Mucosa of rectum (tissue), 2 donors: ENCODE measurements around the gene CCDC14.
"Not testable (repeated sequence)": the region's sequence is repeated elsewhere in the genome, so short reads cannot be mapped to it uniquely, and the experiment has no call there.

Experiments used
- H3K27ac ChIP-seq, 2 donors: one replicate each; pipeline ENCODE4 v1.7.0; 2013; ENCODE audit warnings: inconsistent platforms in 2 of 2, low read depth in 2 of 2, low read length in 2 of 2
- H3K27me3 ChIP-seq, 2 donors: one replicate each; pipeline ENCODE4 v1.7.0; 2013; ENCODE audit warnings: low read length in 2 of 2; ENCODE audit not compliant: control insufficient read depth in 2 of 2, insufficient read depth in 2 of 2
- H3K36me3 ChIP-seq, 2 donors: one replicate each; pipeline ENCODE4 v1.7.0; 2013; ENCODE audit warnings: low read length in 2 of 2; ENCODE audit not compliant: control insufficient read depth in 2 of 2, insufficient read depth in 2 of 2
- H3K4me1 ChIP-seq, 2 donors: one replicate each; pipeline ENCODE4 v1.7.0; 2013; ENCODE audit warnings: low read length in 2 of 2, mild to moderate bottlenecking in 1 of 2; ENCODE audit not compliant: control insufficient read depth in 2 of 2, insufficient read depth in 2 of 2
- H3K4me3 ChIP-seq, 2 donors: one replicate each; pipeline ENCODE4 v1.7.0; 2013; ENCODE audit warnings: low read length in 2 of 2
- H3K9ac ChIP-seq, 2 donors: one replicate each; pipeline ENCODE4 v1.7.0; 2013; ENCODE audit warnings: low read length in 2 of 2, low read depth in 1 of 2, mild to moderate bottlenecking in 1 of 2
- H3K9me3 ChIP-seq, 2 donors: one replicate each; pipeline ENCODE4 v1.7.0; 2013; ENCODE audit warnings: low read length in 2 of 2; ENCODE audit not compliant: control insufficient read depth in 2 of 2
- donor health status: healthy.
- donor health status: Normal muscosa, but diverticular disease.

CCDC14 gene

DNA sequence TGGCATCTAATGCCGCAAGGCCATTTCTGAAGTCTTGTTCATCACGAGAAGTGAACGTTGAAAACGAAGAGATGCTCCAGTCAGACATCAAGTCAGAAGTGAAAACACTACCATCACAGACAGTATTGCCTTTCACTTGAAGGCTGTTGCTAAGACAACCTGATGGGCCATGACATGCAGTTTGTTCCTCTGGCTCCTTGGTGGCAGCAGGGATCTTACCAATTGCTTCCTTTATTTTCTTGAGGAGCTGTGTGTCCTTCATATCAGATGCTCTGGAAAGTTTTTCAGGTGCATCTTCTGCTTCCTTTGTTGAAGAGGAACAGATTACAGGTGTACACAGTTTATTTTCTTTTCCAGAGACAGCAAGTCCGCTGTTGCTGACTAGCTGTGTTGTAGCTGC, 46.2 kb downstream of the CCDC14 start:
- Histone ChIP-seq H3K27ac (no peak overlapping the region), H3K9me3 (no peaks in the 10 kb centered on the region), H3K36me3 (peaks cover 11 to 18% of the 10 kb centered on the region in 2 donors), H3K27me3 (no peaks in the 10 kb centered on the region), H3K4me1 (no peaks in the 10 kb centered on the region), H3K4me3 (no peak overlapping the region), H3K9ac (no peak overlapping the region)

DNA sequence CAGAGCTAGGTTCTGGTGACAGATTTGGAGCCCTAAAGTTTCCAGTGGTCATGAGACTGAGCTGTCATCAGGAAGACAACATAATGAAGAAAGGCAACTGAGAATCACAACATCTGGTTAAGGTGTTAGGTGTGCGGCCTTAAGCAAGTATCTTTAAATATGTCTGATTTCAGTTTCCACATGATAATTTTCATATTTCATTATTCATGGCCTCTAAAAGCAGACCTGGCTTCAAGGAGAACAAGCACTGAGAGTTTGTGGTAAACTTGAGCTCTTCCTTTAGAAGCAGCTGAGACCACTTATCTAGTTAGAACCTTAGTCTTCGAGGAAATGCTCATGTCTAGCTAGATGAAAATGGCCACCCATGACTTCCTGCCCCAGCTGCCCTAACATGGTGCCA, 51.2 kb downstream of the CCDC14 start:
- no peaks in the 10 kb centered on the region for H3K9me3 ChIP-seq
- H3K27me3 ChIP-seq: no peaks in the 10 kb centered on the region
- no peak overlapping the region for H3K9ac ChIP-seq
- H3K4me1 ChIP-seq: no peaks in the 10 kb centered on the region
- H3K27ac ChIP-seq: no peak overlapping the region
- H3K36me3 ChIP-seq: peaks cover under 1 to 5% of the 10 kb centered on the region in 2 donors
- H3K4me3 ChIP-seq: no peak overlapping the region

DNA sequence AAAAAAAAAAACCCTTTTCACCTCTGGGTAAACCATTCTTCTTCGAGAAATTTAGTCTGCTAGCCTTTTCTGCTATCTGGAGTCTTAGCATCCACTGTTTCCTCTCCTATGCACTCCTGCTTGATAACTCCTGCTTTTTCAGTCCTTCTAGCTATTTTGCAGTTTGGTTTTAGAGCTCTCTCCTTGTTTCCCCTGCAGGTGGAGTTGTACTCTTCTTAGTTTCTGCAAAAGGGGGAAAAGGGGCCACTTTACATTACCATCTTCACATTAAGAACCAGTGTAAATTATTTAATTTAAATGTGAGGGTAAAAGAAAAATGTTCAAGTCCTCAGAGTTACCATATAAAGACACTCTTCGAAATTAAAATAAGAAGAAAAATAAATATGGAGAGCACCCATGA, 53.3 kb downstream of the CCDC14 start:
- H3K27me3 ChIP-seq: no peaks in the 10 kb centered on the region
- no peaks in the 10 kb centered on the region for H3K9me3 ChIP-seq
- H3K9ac ChIP-seq: no peak overlapping the region
- no peak overlapping the region for H3K27ac ChIP-seq
- no peaks in the 10 kb centered on the region for H3K4me1 ChIP-seq
- H3K4me3 ChIP-seq: no peak overlapping the region
- H3K36me3 ChIP-seq: no peaks in the 10 kb centered on the region

DNA sequence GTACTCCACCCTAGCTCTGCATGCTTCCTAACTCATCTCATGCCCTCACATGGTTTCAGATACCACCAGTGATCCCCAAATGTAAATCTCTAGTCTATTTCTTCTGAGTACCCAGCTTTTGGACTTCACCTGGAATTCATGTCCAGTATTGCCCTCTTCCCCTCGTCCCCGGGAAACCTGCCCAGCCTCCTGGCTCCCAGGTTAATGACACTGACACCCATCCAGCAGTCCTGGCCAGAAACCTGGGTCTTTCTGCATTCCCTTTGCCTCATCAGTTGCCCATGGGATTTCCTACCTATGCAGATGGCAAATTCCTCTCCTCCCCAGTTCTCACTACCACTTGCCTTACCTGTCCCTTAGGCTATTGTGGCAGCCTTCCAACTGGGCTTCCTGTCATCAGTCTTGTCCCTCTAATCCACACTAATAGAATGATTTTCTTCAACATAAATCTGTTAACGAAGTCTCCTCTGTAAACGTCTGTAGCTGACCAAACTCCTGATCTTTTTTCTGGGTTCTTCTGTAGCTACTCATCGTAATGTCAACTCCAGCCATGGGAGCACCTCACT, 61.6 kb downstream of the CCDC14 start:
- no peak overlapping the region for H3K4me3 ChIP-seq
- H3K27me3 ChIP-seq: no peaks in the 10 kb centered on the region
- H3K36me3 ChIP-seq: no peaks in the 10 kb centered on the region
- H3K27ac ChIP-seq: no peak overlapping the region
- no peak overlapping the region for H3K9ac ChIP-seq
- no peaks in the 10 kb centered on the region for H3K9me3 ChIP-seq
- H3K4me1 ChIP-seq: no peaks in the 10 kb centered on the region

DNA sequence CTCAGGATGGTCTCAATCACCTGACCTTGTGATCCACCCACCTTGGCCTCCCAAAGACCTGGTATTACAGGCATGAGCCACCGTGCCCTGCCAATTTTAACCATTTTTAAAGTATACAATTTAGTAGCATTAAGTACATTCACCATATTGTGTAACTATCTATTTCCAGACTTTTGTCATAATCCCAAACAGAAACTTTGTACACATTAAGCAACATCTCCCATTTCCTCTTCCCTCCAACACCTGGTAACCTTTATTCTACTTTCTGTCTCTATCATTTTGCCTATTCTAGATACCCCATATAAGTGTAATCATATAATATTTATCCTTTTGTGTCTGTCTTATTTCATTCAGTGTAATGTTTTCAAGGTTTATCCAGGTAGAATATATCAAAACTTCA, 68.0 kb downstream of the CCDC14 start:
- Histone ChIP-seq H3K9me3 (peaks cover 0 to 4% of the 10 kb centered on the region in 2 donors), H3K27ac (no peak overlapping the region), H3K36me3 (no peaks in the 10 kb centered on the region), H3K4me3 (no peak overlapping the region), H3K9ac (no peak overlapping the region), H3K4me1 (no peaks in the 10 kb centered on the region), H3K27me3 (no peaks in the 10 kb centered on the region)

DNA sequence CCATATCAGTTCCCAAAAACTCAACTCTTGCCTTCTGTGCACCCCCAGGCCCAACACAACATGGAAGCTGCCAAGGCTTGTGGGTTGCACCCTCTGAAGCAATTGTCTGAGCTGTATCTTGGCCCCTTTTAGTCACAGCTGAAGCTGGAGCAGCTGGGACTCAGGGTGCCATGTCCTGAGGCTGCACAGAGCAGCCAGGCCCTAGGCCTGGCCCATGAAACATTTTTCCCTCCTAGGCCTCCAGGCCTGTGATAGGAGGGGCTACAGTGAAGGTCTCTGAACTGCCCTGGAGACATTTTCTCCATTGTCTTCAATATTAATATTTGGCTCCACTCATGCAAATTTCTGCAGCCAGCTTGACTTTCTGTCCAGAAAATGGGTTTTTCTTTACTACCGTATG, 68.8 kb downstream of the CCDC14 start:
- no peaks in the 10 kb centered on the region for H3K27me3 ChIP-seq
- no peak overlapping the region for H3K9ac ChIP-seq
- peaks cover 0 to 4% of the 10 kb centered on the region in 2 donors for H3K9me3 ChIP-seq
- H3K4me3 ChIP-seq: no peak overlapping the region
- no peak overlapping the region for H3K27ac ChIP-seq
- H3K4me1 ChIP-seq: no peaks in the 10 kb centered on the region
- H3K36me3 ChIP-seq: no peaks in the 10 kb centered on the region

DNA sequence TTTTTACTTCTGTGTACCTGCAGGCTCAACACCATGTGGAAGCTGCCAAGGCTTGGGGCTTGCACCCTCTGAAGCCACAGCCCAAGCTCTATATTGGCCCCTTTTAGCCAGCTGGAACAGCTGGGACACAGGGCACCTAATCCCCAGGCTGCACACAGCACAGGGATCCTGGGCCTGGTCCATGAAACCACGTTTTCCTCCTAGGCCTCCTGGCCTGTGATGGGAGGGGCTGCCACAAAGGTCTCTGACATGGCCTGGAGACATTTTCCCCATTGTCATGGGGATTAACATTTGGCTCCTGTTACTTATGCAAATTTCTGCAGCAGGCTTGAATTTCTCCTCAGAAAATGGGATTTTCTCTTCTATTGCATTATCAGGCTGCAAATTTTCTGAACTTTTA, 70.0 kb downstream of the CCDC14 start:
- H3K36me3 ChIP-seq, H3K9me3 ChIP-seq, H3K9ac ChIP-seq, H3K4me1 ChIP-seq, H3K27ac ChIP-seq, H3K4me3 ChIP-seq, H3K27me3 ChIP-seq: not testable (repeated sequence)

DNA sequence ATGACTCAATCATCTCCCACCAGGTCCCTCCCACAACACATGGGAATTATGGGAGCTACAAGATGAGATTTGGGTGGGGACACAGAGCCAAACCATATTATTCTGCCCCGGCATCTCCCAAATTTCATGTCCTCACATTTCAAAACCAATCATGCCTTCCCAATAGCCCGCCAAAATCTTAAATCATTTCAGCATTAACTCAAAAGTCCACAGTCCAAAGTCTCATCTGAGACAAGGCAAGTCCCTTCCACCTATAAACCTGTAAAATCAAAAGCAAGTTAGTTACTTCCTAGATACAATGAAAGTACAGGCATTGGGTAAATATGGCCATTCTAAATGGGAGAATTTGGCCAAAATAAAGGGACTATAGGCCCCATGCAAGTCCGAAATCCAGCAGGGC, 70.9 kb downstream of the CCDC14 start:
- not testable (repeated sequence) for H3K9ac ChIP-seq, H3K36me3 ChIP-seq

DNA sequence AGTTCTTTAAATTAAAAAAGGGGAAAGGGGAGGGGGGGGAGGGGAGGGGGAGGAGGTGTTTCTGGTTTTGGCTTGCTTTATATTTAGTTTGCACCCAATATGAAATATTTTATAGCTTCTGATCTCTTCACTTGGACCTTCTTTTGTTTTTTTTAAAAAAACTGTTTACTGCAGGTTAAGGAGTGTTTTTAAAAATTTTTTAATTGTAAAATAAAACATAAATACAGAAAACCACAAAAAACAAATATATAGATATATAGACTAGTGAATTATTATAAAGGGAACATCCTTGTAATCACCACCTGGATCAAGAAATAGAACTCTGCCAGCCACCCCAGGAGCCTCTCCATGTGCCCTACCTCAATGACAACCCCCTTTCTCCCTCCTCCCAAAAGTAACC, 76.0 kb downstream of the CCDC14 start:
- peaks cover 0 to 15% of the 10 kb centered on the region in 2 donors for H3K27me3 ChIP-seq
- no peak overlapping the region for H3K9ac ChIP-seq
- H3K4me1 ChIP-seq: peaks cover 4 to 8% of the 10 kb centered on the region in 2 donors

More for the DNA sequence above, 70.9 kb downstream of the CCDC14 start:
- not testable (repeated sequence) for H3K27me3 ChIP-seq, H3K27ac ChIP-seq, H3K4me3 ChIP-seq, H3K9me3 ChIP-seq, H3K4me1 ChIP-seq

DNA sequence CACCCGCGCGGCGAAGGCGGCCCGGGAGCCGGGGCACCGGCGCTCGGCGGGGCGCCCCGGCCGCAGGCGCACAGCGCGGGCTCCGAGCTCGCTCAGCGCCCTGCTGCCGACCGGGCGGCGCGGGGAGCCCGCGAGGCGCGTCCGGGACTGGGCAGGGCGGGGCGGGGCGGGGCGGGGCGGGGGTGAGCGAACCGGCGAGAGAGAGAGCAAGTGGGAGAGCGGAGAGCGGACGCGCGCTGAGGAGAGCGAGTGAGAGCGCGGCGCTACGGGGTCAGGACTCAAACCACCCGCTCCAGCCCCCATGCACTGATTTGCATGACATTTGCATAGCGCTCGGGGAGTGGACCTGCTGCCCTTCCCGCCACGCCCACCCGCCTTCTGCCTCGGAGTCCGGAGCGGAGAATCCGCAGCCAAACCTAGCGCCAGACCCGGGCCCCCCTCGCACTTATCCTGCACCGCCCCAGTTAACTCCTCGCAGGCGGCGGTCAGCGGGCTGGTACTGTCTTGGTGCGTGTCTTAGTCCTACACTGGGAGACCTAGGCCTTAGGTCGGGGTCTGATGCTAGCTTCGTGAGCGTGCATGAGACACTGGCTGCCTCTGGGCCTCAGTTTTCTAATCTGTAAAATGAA, 76.7 kb downstream of the CCDC14 start, which contains the start of gene MYLK:
TSS of gene MYLK (minus strand) at position 130 of the 629 bp plus-strand sequence. CDS start 90,491 bp downstream, outside the sequence.
- no peaks in the 10 kb centered on the region for H3K9me3 ChIP-seq
- H3K36me3 ChIP-seq: no peaks in the 10 kb centered on the region
- H3K27ac ChIP-seq: no peak within 1 kb of the TSS
- peak within 1 kb of the TSS; percentile 64 to 66 for H3K4me3 ChIP-seq
- peaks cover 4 to 8% of the 10 kb centered on the region in 2 donors for H3K4me1 ChIP-seq
- H3K27me3 ChIP-seq: peaks cover 0 to 15% of the 10 kb centered on the region in 2 donors
- H3K9ac ChIP-seq: peak within 1 kb of the TSS in 1 of 2 donors; percentile 40

More for the DNA sequence above, 76.0 kb downstream of the CCDC14 start:
- H3K4me3 ChIP-seq: no peak overlapping the region
- H3K9me3 ChIP-seq: no peaks in the 10 kb centered on the region
- H3K36me3 ChIP-seq: no peaks in the 10 kb centered on the region
- no peak overlapping the region for H3K27ac ChIP-seq
